ENCODE results near the gene LYZL2.
A peak's percentile ranks its signal among the peaks of the same experiment; 100 is the strongest.
"Not testable (repeated sequence)": the region's sequence is repeated elsewhere in the genome, so short reads cannot be mapped to it uniquely, and the experiment has no call there.

LYZL2 gene

GRCh38 chr10:30639946-30640786 is 10.6 kb upstream of the LYZL2 start:
- peak; percentile 69 for TF ChIP-seq CTCF (IDR thresholded peaks at IDR 0.05; ENCODE audit: borderline replicate concordance, control extremely low read depth, extremely low read depth, insufficient read depth, missing control alignments)
- DNase-seq (ENCODE audit: low spot score): peak; percentile 61
- in situ Hi-C loops (cut with MboI; ENCODE audit: low sequenced_read_pairs, unreplicated experiment): no loop called here

DNA sequence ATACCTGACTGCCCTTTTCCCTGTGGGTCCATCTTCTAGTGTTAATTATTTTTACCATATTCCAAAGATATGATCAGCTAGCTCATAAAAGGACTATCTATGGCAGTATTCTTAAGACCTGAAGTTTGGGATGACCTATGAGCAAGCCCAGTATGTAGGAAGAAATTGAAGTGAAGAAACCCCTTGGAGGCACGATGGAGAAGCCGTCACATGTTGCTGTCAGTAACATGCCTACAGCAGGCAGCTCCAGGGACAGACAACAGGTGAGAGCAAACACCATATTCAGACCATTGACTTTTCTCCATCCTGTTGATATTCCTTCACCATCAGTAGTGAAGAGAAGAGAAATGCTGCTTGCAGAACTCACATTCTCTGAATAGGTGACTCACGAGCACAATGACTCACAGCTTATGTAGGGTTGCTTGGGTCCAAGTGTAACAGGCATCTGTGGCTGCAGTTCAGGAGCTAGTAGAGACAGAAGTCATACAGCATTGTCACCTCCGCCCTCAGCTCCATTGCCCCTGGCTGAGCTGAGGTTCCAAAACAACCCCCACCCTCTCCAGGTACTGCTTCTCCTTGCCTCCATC is 8.4 kb upstream of the LYZL2 start:
- in situ Hi-C loops (cut with MboI; ENCODE audit: low sequenced_read_pairs, unreplicated experiment): no loop called here

DNA sequence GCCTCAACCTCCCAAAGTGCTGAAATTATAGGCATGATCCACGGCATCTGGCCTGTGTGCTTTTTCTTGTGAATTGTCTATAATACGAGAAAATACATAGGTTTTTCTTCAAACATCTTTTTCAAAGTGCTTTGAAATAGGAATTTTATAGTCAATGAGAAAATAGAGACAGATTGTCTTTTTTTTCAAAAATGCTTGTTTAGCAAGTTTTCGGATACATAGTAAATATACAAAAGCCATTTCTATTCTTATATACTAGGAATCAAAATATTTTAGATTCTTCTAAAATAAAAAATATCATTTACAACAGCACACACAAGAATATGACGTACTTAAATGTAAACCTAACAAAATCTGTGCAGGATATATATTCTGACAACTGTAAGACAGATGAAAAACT is 1.6 kb upstream of the LYZL2 start:
- DNase-seq (ENCODE audit: low spot score): no peak
- in situ Hi-C loops (cut with MboI; ENCODE audit: low sequenced_read_pairs, unreplicated experiment): no loop called here

More for the DNA sequence above, 8.4 kb upstream of the LYZL2 start:
- no peak for DNase-seq (ENCODE audit: low spot score)
- TF ChIP-seq CTCF (IDR thresholded peaks at IDR 0.05; ENCODE audit: borderline replicate concordance, control extremely low read depth, extremely low read depth, insufficient read depth, missing control alignments): no peak

DNA sequence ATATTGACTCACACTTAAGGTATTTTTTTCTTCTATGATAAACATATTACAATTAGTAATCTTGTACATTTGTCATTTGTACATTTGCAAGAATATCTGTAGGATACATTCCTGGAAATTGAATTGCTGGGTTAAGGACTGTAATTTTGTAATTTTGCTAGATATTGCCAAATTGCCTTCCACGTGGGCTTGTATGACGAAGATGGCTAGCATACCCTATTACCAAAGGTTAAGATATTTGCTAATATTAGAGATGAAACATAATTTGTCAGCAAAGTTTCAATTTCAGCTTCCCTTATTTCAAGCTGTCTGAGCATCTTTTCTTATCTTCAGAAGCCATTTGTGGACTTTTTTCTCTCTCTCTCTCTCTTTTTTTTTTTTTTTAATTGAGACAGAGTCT is 1.0 kb upstream of the LYZL2 start:
- in situ Hi-C loops (cut with MboI; ENCODE audit: low sequenced_read_pairs, unreplicated experiment): no loop called here

More for the DNA sequence above, 1.6 kb upstream of the LYZL2 start:
- no peak for TF ChIP-seq CTCF (IDR thresholded peaks at IDR 0.05; ENCODE audit: borderline replicate concordance, control extremely low read depth, extremely low read depth, insufficient read depth, missing control alignments)

GRCh38 chr10:30628576-30628975 is 977 bp downstream of the LYZL2 start:
- DNase-seq (ENCODE audit: low spot score); in situ Hi-C loops (cut with MboI; ENCODE audit: low sequenced_read_pairs, unreplicated experiment): not testable (repeated sequence)

More for the DNA sequence above, 1.0 kb upstream of the LYZL2 start:
- no peak for TF ChIP-seq CTCF (IDR thresholded peaks at IDR 0.05; ENCODE audit: borderline replicate concordance, control extremely low read depth, extremely low read depth, insufficient read depth, missing control alignments)
- DNase-seq (ENCODE audit: low spot score): no peak

DNA sequence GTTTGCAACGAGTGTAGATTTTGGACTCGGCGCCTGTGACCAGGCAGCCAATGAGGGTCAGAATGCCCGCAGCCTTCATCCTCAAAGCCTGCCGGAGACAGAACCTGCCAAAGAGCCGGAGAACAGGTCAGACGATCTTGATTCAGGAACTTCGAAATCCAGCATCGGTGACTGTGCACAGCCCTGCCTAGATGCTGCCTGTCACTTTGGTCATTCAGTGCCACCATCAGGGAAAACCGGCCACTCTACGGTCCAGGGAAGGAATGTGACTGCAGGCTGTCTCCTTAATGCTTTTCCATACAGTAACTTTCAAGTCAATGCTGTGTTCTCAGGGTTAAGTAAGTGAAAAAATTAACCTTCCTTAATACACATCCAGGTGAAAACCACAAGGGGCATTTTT is 2.7 kb downstream of the LYZL2 start:
- in situ Hi-C loops (cut with MboI; ENCODE audit: low sequenced_read_pairs, unreplicated experiment): not testable (repeated sequence)

GRCh38 chr10:30626196-30626595 is 3.4 kb downstream of the LYZL2 start:
- DNase-seq (ENCODE audit: low spot score); in situ Hi-C loops (cut with MboI; ENCODE audit: low sequenced_read_pairs, unreplicated experiment): not testable (repeated sequence)

More for the DNA sequence above, 2.7 kb downstream of the LYZL2 start:
- not testable (repeated sequence) for DNase-seq (ENCODE audit: low spot score)

- no peak for TF ChIP-seq CTCF (IDR thresholded peaks at IDR 0.05; ENCODE audit: borderline replicate concordance, control extremely low read depth, extremely low read depth, insufficient read depth, missing control alignments)
- in situ Hi-C loops (cut with MboI; ENCODE audit: low sequenced_read_pairs, unreplicated experiment): no loop called here
- no peak for DNase-seq (ENCODE audit: low spot score)
Observed at GRCh38 chr10:30625080-30625479, 4.5 kb downstream of the LYZL2 start.
